Ovary (tissue), 3 donors: ENCODE measurements around the gene ANKIB1.

ENCODE experiments used
- POLR2A ChIP-seq: fragments of 450-650 bp; IDR thresholded peaks from one replicate; pipeline ENCODE4 v1.6.1; 2017; ENCODE audit warnings: antibody characterized with exemption, mild to moderate bottlenecking, moderate library complexity
- TF ChIP-seq, protein P1 (sequence below), 3 donors: fragments of 450-650 bp in 2 of 3; fragments of 200-600 bp in 1 of 3; IDR thresholded peaks; one replicate each; pipeline versions ENCODE4 v1.5.1 to v1.8.0; 2016 to 2022; ENCODE audit warnings: antibody characterized with exemption in 3 of 3, mild to moderate bottlenecking in 1 of 3
- donor health status: DM: no; HTN: no; CAD: no.

DNA sequence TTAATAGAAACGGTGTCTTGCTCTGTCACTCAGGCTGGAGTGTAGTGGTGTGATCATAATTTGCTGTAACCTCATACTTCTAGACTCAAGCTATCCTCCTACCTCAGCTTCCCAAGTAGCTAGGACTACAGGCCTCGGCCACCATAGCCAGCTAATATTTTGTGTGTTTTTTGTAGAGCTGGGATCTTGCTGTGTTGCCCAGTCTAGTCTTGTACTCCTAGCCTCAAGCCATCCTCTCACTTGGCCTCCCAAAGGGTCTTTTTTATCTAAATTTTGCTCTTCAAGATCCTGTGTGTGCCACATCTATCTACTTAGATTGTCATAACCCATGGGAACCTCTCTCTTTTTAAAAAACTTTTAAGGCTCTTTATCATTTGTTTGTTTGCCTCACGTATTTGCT lies 50.5 kb downstream of the ANKIB1 start:
- TF ChIP-seq POLR2A: no peak
- TF ChIP-seq, protein P1, sequence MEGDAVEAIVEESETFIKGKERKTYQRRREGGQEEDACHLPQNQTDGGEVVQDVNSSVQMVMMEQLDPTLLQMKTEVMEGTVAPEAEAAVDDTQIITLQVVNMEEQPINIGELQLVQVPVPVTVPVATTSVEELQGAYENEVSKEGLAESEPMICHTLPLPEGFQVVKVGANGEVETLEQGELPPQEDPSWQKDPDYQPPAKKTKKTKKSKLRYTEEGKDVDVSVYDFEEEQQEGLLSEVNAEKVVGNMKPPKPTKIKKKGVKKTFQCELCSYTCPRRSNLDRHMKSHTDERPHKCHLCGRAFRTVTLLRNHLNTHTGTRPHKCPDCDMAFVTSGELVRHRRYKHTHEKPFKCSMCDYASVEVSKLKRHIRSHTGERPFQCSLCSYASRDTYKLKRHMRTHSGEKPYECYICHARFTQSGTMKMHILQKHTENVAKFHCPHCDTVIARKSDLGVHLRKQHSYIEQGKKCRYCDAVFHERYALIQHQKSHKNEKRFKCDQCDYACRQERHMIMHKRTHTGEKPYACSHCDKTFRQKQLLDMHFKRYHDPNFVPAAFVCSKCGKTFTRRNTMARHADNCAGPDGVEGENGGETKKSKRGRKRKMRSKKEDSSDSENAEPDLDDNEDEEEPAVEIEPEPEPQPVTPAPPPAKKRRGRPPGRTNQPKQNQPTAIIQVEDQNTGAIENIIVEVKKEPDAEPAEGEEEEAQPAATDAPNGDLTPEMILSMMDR (IDR thresholded peaks at IDR 0.05): no peak
